HG03280 (cell line): Measurements from ENCODE around the gene NECAB2.

Experiments
- ATAC-seq: cut with Tn5 transposase; IDR thresholded peaks from one replicate; pipeline ENCODE4 v1.9.1; 2021; ENCODE audit warnings: mild to moderate bottlenecking, moderate library complexity; ENCODE audit not compliant: unreplicated experiment

The NECAB2 gene

GRCh38 chr16:83965444-83966152, 2.4 kb upstream of the NECAB2 start:
- no peak for ATAC-seq

GRCh38 chr16:83966153-83966696, 1.8 kb upstream of the NECAB2 start:
- no peak for ATAC-seq

- ATAC-seq = no peak
Observed at GRCh38 chr16:83967091-83967490, 953 bp upstream of the NECAB2 start.

- ATAC-seq = no peak
Observed at GRCh38 chr16:83968306-83968851, 335 bp downstream of the NECAB2 start.

- ATAC-seq = no peak
Observed at GRCh38 chr16:83968891-83969649, 1.0 kb downstream of the NECAB2 start.

GRCh38 chr16:83969771-83970429, 1.9 kb downstream of the NECAB2 start:
- no peak for ATAC-seq

GRCh38 chr16:83970430-83970815, 2.4 kb downstream of the NECAB2 start:
- no peak for ATAC-seq

- no peak for ATAC-seq
Observed at GRCh38 chr16:83971165-83972130, 3.4 kb downstream of the NECAB2 start.

- no peak for ATAC-seq
Observed at GRCh38 chr16:83972256-83973008, 4.4 kb downstream of the NECAB2 start.

GRCh38 chr16:83973077-83973476, 5.0 kb downstream of the NECAB2 start:
- ATAC-seq = no peak

GRCh38 chr16:83973581-83974385, 5.7 kb downstream of the NECAB2 start:
- ATAC-seq = no peak

- ATAC-seq = no peak
Observed at GRCh38 chr16:83974475-83974874, 6.4 kb downstream of the NECAB2 start.

- ATAC-seq = no peak
Observed at GRCh38 chr16:83975590-83976260, 7.7 kb downstream of the NECAB2 start.

- ATAC-seq = no peak
Observed at GRCh38 chr16:83977056-83977815, 9.2 kb downstream of the NECAB2 start.

GRCh38 chr16:83978401-83978904, 10.4 kb downstream of the NECAB2 start:
- ATAC-seq = no peak

GRCh38 chr16:83979441-83979840, 11.4 kb downstream of the NECAB2 start:
- no peak for ATAC-seq

GRCh38 chr16:83980794-83981193, 12.8 kb downstream of the NECAB2 start:
- no peak for ATAC-seq
